ENCODE data around the gene HOXB7. TPM values are rescaled to one million over a fixed set of nuclear protein-coding genes. Genes with fewer than 3 reads are reported as not detected.

Gene HOXB7
- total and polyA plus RNA-seq, 2 of the 13 experiments (the other 11 are each of a cell fraction or from before 2014, with no cell fraction given): 0.04 TPM; not detected in 1

DNA sequence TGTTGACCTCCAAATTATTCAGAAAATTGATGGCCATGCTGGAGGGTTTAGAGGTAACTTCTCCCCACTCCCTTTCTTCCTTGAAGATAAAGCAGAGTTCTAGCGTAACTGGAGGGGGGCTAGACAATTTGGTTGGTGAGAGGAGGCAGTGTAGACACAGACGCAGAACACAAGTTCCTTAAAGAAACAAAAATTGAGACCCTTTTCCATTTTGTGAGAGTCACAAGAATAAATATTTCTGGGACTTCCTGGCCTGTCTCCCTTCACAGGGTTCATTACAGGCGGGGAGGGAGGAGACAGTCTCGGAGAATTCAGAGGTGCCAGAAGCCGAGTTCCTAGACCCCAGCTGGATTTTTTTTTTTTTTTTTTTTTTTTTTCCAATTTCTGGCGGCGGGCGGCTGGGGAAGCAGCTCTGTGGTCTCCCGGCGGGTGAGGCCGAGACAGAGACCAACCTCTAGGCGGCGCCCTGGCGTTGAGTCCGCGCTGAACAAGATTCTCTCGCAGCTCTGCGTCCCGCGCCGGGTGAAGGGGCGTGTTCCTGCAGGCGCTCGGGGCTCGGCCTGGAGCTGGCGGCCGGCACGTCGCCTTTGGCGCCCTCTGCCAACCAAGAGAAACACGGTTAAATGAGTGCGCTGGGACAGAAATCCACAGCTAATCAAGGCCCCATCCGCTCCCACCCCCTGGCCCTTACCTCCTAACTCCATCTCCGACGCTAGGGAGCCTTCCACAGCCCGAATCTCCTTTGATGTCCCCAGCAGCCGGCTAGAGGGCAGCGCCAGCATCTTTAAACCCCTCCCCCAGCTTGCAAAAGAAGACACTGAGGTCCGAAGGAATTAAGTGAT is 25.6 kb upstream of the HOXB7 start (continued):
- TF ChIP-seq, protein P1, sequence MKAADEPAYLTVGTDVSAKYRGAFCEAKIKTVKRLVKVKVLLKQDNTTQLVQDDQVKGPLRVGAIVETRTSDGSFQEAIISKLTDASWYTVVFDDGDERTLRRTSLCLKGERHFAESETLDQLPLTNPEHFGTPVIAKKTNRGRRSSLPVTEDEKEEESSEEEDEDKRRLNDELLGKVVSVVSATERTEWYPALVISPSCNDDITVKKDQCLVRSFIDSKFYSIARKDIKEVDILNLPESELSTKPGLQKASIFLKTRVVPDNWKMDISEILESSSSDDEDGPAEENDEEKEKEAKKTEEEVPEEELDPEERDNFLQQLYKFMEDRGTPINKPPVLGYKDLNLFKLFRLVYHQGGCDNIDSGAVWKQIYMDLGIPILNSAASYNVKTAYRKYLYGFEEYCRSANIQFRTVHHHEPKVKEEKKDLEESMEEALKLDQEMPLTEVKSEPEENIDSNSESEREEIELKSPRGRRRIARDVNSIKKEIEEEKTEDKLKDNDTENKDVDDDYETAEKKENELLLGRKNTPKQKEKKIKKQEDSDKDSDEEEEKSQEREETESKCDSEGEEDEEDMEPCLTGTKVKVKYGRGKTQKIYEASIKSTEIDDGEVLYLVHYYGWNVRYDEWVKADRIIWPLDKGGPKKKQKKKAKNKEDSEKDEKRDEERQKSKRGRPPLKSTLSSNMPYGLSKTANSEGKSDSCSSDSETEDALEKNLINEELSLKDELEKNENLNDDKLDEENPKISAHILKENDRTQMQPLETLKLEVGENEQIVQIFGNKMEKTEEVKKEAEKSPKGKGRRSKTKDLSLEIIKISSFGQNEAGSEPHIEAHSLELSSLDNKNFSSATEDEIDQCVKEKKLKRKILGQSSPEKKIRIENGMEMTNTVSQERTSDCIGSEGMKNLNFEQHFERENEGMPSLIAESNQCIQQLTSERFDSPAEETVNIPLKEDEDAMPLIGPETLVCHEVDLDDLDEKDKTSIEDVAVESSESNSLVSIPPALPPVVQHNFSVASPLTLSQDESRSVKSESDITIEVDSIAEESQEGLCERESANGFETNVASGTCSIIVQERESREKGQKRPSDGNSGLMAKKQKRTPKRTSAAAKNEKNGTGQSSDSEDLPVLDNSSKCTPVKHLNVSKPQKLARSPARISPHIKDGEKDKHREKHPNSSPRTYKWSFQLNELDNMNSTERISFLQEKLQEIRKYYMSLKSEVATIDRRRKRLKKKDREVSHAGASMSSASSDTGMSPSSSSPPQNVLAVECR (CRISPR knock-in tag; IDR thresholded peaks at IDR 0.05; ENCODE audit: borderline replicate concordance): peak; percentile 30; the same call in 1 of the 2 replicates
- TF ChIP-seq TMF1 (CRISPR knock-in tag; IDR thresholded peaks at IDR 0.05; ENCODE audit: low read depth) (no peak), ZNF562 (CRISPR knock-in tag; IDR thresholded peaks at IDR 0.05; ENCODE audit: borderline replicate concordance) (no peak), ATF7 (IDR thresholded peaks at IDR 0.05) (no peak), ATF7 (CRISPR knock-in tag; IDR thresholded peaks at IDR 0.05) (no peak), U2AF1 (optimal IDR thresholded peaks at IDR 0.05; ENCODE audit: low read depth, low read length) (no peak), HNRNPUL1 (IDR thresholded peaks at IDR 0.05; ENCODE audit: low read depth, low read length) (no peak), FOXO1 (CRISPR knock-in tag; IDR thresholded peaks at IDR 0.05) (no peak), POLR2AphosphoS2 (IDR thresholded peaks at IDR 0.05; ENCODE audit: low read depth, low read length) (no peak), HOXA5 (CRISPR knock-in tag; IDR thresholded peaks at IDR 0.05) (peak; percentile 83), ZNF878 (CRISPR knock-in tag; IDR thresholded peaks at IDR 0.05) (no peak)
- TF ChIP-seq, protein P2, sequence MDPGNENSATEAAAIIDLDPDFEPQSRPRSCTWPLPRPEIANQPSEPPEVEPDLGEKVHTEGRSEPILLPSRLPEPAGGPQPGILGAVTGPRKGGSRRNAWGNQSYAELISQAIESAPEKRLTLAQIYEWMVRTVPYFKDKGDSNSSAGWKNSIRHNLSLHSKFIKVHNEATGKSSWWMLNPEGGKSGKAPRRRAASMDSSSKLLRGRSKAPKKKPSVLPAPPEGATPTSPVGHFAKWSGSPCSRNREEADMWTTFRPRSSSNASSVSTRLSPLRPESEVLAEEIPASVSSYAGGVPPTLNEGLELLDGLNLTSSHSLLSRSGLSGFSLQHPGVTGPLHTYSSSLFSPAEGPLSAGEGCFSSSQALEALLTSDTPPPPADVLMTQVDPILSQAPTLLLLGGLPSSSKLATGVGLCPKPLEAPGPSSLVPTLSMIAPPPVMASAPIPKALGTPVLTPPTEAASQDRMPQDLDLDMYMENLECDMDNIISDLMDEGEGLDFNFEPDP (CRISPR knock-in tag; conservative IDR thresholded peaks at IDR 0.05): no peak
- TF ChIP-seq, protein P3, sequence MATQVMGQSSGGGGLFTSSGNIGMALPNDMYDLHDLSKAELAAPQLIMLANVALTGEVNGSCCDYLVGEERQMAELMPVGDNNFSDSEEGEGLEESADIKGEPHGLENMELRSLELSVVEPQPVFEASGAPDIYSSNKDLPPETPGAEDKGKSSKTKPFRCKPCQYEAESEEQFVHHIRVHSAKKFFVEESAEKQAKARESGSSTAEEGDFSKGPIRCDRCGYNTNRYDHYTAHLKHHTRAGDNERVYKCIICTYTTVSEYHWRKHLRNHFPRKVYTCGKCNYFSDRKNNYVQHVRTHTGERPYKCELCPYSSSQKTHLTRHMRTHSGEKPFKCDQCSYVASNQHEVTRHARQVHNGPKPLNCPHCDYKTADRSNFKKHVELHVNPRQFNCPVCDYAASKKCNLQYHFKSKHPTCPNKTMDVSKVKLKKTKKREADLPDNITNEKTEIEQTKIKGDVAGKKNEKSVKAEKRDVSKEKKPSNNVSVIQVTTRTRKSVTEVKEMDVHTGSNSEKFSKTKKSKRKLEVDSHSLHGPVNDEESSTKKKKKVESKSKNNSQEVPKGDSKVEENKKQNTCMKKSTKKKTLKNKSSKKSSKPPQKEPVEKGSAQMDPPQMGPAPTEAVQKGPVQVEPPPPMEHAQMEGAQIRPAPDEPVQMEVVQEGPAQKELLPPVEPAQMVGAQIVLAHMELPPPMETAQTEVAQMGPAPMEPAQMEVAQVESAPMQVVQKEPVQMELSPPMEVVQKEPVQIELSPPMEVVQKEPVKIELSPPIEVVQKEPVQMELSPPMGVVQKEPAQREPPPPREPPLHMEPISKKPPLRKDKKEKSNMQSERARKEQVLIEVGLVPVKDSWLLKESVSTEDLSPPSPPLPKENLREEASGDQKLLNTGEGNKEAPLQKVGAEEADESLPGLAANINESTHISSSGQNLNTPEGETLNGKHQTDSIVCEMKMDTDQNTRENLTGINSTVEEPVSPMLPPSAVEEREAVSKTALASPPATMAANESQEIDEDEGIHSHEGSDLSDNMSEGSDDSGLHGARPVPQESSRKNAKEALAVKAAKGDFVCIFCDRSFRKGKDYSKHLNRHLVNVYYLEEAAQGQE (IDR thresholded peaks at IDR 0.05; ENCODE audit: borderline replicate concordance in 1 of 2, low read depth in 1 of 2, low read length in 2 of 2): no peak
- TF ChIP-seq, protein P4, sequence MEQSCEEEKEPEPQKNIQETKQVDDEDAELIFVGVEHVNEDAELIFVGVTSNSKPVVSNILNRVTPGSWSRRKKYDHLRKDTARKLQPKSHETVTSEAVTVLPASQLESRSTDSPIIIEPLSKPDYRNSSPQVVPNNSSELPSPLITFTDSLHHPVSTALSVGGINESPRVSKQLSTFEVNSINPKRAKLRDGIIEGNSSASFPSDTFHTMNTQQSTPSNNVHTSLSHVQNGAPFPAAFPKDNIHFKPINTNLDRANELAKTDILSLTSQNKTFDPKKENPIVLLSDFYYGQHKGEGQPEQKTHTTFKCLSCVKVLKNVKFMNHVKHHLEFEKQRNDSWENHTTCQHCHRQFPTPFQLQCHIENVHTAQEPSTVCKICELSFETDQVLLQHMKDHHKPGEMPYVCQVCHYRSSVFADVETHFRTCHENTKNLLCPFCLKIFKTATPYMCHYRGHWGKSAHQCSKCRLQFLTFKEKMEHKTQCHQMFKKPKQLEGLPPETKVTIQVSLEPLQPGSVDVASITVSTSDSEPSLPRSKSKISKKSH (CRISPR knock-in tag; IDR thresholded peaks at IDR 0.05; ENCODE audit: borderline replicate concordance): no peak
- TF ChIP-seq, protein P5, sequence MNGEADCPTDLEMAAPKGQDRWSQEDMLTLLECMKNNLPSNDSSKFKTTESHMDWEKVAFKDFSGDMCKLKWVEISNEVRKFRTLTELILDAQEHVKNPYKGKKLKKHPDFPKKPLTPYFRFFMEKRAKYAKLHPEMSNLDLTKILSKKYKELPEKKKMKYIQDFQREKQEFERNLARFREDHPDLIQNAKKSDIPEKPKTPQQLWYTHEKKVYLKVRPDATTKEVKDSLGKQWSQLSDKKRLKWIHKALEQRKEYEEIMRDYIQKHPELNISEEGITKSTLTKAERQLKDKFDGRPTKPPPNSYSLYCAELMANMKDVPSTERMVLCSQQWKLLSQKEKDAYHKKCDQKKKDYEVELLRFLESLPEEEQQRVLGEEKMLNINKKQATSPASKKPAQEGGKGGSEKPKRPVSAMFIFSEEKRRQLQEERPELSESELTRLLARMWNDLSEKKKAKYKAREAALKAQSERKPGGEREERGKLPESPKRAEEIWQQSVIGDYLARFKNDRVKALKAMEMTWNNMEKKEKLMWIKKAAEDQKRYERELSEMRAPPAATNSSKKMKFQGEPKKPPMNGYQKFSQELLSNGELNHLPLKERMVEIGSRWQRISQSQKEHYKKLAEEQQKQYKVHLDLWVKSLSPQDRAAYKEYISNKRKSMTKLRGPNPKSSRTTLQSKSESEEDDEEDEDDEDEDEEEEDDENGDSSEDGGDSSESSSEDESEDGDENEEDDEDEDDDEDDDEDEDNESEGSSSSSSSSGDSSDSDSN (CRISPR knock-in tag; IDR thresholded peaks at IDR 0.05): peak; percentile 95

Measured in HepG2 (cell line).